GM12891 (cell line): ENCODE data around the gene EFHC1.

Source experiments
- PAX5 ChIP-seq: IDR thresholded peaks from 2 replicates; pipeline ENCODE4 v1.6.1; 2011; ENCODE audit warnings: low read length, moderate library complexity, mild to moderate bottlenecking; ENCODE audit not compliant: insufficient read depth, severe bottlenecking
- POLR2A ChIP-seq: IDR thresholded peaks from 2 replicates; pipeline ENCODE4 v1.6.1; 2011; ENCODE audit warnings: low read depth, low read length, control low read depth
- POLR2AphosphoS5 ChIP-seq: IDR thresholded peaks from 2 replicates; pipeline ENCODE4 v1.6.1; 2011; ENCODE audit warnings: low read depth, low read length, control low read depth
- POU2F2 ChIP-seq: IDR thresholded peaks from 2 replicates; pipeline ENCODE4 v1.6.1; 2011; ENCODE audit warnings: low read depth, mild to moderate bottlenecking, control low read depth, low read length, moderate library complexity
- SPI1 ChIP-seq: IDR thresholded peaks from 2 replicates; pipeline ENCODE4 v1.6.1; 2011; ENCODE audit warnings: low read depth, low read length, control low read depth
- TAF1 ChIP-seq: IDR thresholded peaks from 2 replicates; pipeline ENCODE4 v1.6.1; 2011; ENCODE audit warnings: low read depth, low read length, control low read depth

- TF ChIP-seq POLR2A (no peak), POU2F2 (no peak), TAF1 (no peak), PAX5 (no peak), POLR2AphosphoS5 (no peak), SPI1 (no peak)
These were observed 45.9 kb upstream of the EFHC1 start for GRCh38 chr6:52374247-52374646.
